Measurements from ENCODE around the gene NEDD4L. TPM values are rescaled to one million over a fixed set of nuclear protein-coding genes. Genes with fewer than 3 reads are reported as not detected.
A peak's percentile ranks its signal among the peaks of the same experiment; 100 is the strongest.

NEDD4L gene
- total RNA-seq, 2 experiments from 2014 or later, result 11.2 to 13.7 TPM

GRCh38 chr18:58271770-58272169 lies 227.7 kb downstream of the NEDD4L start:
- H3K4me3 Mint-ChIP-seq, result no peak overlapping the region
- H3K4me1 ChIP-seq (ENCODE audit: insufficient read depth, low read length), result peaks cover 10% of the 10 kb centered on the region
- no peak overlapping the region for H3K27ac ChIP-seq (ENCODE audit: low read depth in 1 of 2, low read length in 2 of 2)
- no peak for ATAC-seq (ENCODE audit: poor library complexity)
- CTCF ChIA-PET, result no interaction called here
- no peak overlapping the region for H3K4me3 ChIP-seq (ENCODE audit: low read length)
- peaks cover 13% of the 10 kb centered on the region for H3K4me1 Mint-ChIP-seq (ENCODE audit: low read depth)
- POLR2A ChIA-PET, result no interaction called here
- peaks cover 0 to 4% of the 10 kb centered on the region in 2 experiments for H3K9me3 ChIP-seq (ENCODE audit: control insufficient read depth in 1 of 2, insufficient read depth in 1 of 2, low read length in 2 of 2)
- TF ChIP-seq CTCF (IDR thresholded peaks at IDR 0.05), result no peak
- H3K36me3 ChIP-seq (ENCODE audit: insufficient read depth, low read length), result no peaks in the 10 kb centered on the region
- no peaks in the 10 kb centered on the region for H3K27me3 Mint-ChIP-seq
- DNase-seq, result no peak
- no peaks in the 10 kb centered on the region for H3K27me3 ChIP-seq (ENCODE audit: control insufficient read depth in 1 of 2, insufficient read depth in 2 of 2, low read length in 2 of 2)
- H3K27ac Mint-ChIP-seq, result no peak overlapping the region
- H3K36me3 Mint-ChIP-seq (ENCODE audit: low read depth), result no peaks in the 10 kb centered on the region
- intact Hi-C loops (cut with DNase I, micrococcal nuclease), result no loop called here
- H3K9me3 Mint-ChIP-seq, result no peaks in the 10 kb centered on the region

GRCh38 chr18:58272209-58272608 lies 228.2 kb downstream of the NEDD4L start:
- Mint-ChIP-seq H3K4me1 (ENCODE audit: low read depth) (peaks cover 13% of the 10 kb centered on the region), H3K9me3 (no peaks in the 10 kb centered on the region), H3K4me3 (no peak overlapping the region), H3K27ac (no peak overlapping the region), H3K27me3 (no peaks in the 10 kb centered on the region), H3K36me3 (ENCODE audit: low read depth) (no peaks in the 10 kb centered on the region)
- DNase-seq (no peak), ATAC-seq (ENCODE audit: poor library complexity) (no peak)
- ChIA-PET POLR2A (no interaction called here), CTCF (no interaction called here)
- no peaks in the 10 kb centered on the region for H3K36me3 ChIP-seq (ENCODE audit: insufficient read depth, low read length)
- H3K27ac ChIP-seq (ENCODE audit: low read depth in 1 of 2, low read length in 2 of 2), result no peak overlapping the region
- peaks cover 10% of the 10 kb centered on the region for H3K4me1 ChIP-seq (ENCODE audit: insufficient read depth, low read length)
- H3K9me3 ChIP-seq (ENCODE audit: control insufficient read depth in 1 of 2, insufficient read depth in 1 of 2, low read length in 2 of 2), result peaks cover 0 to 4% of the 10 kb centered on the region in 2 experiments
- TF ChIP-seq CTCF (IDR thresholded peaks at IDR 0.05), result no peak
- intact Hi-C loops (cut with DNase I, micrococcal nuclease), result no loop called here
- H3K27me3 ChIP-seq (ENCODE audit: control insufficient read depth in 1 of 2, insufficient read depth in 2 of 2, low read length in 2 of 2), result no peaks in the 10 kb centered on the region
- H3K4me3 ChIP-seq (ENCODE audit: low read length), result no peak overlapping the region

GRCh38 chr18:58272779-58273435 lies 228.9 kb downstream of the NEDD4L start:
- Histone ChIP-seq H3K4me3 (ENCODE audit: low read length) (no peak overlapping the region), H3K4me1 (ENCODE audit: insufficient read depth, low read length) (peaks cover 10% of the 10 kb centered on the region), H3K36me3 (ENCODE audit: insufficient read depth, low read length) (no peaks in the 10 kb centered on the region), H3K27me3 (ENCODE audit: control insufficient read depth in 1 of 2, insufficient read depth in 2 of 2, low read length in 2 of 2) (no peaks in the 10 kb centered on the region), H3K9me3 (ENCODE audit: control insufficient read depth in 1 of 2, insufficient read depth in 1 of 2, low read length in 2 of 2) (peaks cover 0 to 4% of the 10 kb centered on the region in 2 experiments), H3K27ac (ENCODE audit: low read depth in 1 of 2, low read length in 2 of 2) (no peak overlapping the region)
- Mint-ChIP-seq H3K36me3 (ENCODE audit: low read depth) (no peaks in the 10 kb centered on the region), H3K9me3 (no peaks in the 10 kb centered on the region), H3K27me3 (no peaks in the 10 kb centered on the region), H3K4me1 (ENCODE audit: low read depth) (peaks cover 13% of the 10 kb centered on the region), H3K27ac (no peak overlapping the region), H3K4me3 (peak overlapping the region; percentile 59)
- POLR2A ChIA-PET, result no interaction called here
- DNase-seq, result peak in 2 of 14 experiments; percentile 3 to 6
- CTCF ChIA-PET, result no interaction called here
- TF ChIP-seq CTCF (IDR thresholded peaks at IDR 0.05), result no peak
- ATAC-seq (ENCODE audit: poor library complexity), result no peak
- intact Hi-C loops (cut with DNase I, micrococcal nuclease), result no loop called here

Measured in CD4-positive, alpha-beta T cell (primary cell).